ENCODE results near the gene SRPX2.
"Not testable (repeated sequence)": the region's sequence is repeated elsewhere in the genome, so short reads cannot be mapped to it uniquely, and the experiment has no call there.

SRPX2 gene

DNA sequence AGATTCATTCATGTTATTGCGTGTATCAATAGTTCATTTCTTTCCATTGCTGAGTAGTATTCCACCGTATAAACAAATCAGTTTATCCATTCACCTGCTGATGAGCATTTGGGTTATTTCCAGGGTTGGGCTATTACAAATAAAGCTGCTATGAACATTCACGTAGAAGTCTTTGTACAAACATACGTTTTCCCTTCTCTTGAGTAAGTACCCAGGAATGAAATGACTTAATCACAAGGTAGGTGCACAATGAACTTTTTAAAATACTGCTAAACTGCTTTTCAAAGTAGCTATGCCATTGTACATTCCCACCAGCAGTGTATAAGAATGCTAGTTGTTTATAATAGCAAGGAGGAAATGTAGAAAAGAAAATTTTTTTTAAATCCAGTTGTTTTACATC, 52.0 kb downstream of the SRPX2 start:
- in situ Hi-C loops (cut with HindIII; ENCODE audit: low sequenced_read_pairs): no loop called here

DNA sequence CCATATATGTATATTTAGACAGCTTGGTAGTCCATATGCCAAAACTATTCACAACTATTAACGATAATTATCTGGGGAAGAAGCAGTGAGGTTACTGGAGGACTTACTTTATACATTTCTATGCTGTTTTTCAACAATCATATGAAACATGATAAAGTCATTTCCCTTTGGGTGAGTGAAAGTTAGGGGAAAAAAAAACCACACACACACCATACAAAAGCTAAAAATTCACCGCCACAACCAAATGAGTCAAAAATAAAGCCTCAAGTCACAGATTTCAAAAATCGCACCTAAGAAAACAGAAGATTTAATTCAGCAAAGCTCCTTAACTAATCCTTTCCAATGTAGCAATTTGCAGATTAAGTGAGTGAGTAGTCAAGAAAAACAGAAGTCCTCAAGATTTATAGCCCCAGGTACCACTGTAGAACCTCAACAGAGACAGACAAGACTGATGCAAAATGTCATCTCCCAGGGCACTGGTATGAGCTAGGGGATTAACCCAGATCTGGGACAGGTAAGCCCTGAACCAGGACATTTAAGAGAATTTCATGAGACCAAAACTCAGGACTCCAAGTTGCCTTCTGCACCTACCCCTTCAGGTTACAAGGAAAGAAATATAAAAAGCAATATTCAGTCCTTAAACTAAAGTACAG, 52.8 kb downstream of the SRPX2 start:
- in situ Hi-C loops (cut with HindIII; ENCODE audit: low sequenced_read_pairs): no loop called here

DNA sequence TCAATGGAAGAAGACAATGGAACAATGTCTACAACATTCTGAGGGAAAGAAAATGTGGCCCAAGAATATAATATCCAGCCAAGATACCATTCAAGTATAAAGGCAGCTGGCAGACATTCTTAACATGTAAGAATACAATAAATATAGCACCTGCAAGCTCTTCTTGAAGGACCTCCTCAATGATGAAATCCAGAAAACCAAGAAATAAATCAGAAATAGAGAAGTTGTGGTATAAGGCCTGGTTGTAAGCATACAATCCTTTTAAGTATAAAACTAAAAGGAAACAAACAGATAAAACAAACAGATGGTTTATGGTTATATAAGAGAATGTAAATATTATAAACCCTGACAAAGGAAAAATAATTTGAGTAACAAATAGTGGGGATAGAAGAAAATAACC, 54.6 kb downstream of the SRPX2 start:
- in situ Hi-C loops (cut with HindIII; ENCODE audit: low sequenced_read_pairs): no loop called here

- in situ Hi-C loops (cut with HindIII; ENCODE audit: low sequenced_read_pairs): no loop called here
Measured at GRCh38 chrX:100700809-100701208, 56.8 kb downstream of the SRPX2 start.

GRCh38 chrX:100704581-100705203, 60.7 kb downstream of the SRPX2 start:
- in situ Hi-C loops (cut with HindIII; ENCODE audit: low sequenced_read_pairs): loop anchor here (5.0 kb wide), 2 partner anchors 32 to 67 kb away; partner anchors contain the start of gene TSPAN6

- in situ Hi-C loops (cut with HindIII; ENCODE audit: low sequenced_read_pairs): no loop called here
Measured at GRCh38 chrX:100710816-100711215, 66.8 kb downstream of the SRPX2 start.

- in situ Hi-C loops (cut with HindIII; ENCODE audit: low sequenced_read_pairs): no loop called here
Measured at GRCh38 chrX:100717363-100717762, 73.4 kb downstream of the SRPX2 start.

- in situ Hi-C loops (cut with HindIII; ENCODE audit: low sequenced_read_pairs): no loop called here
Measured at GRCh38 chrX:100719139-100719538, 75.1 kb downstream of the SRPX2 start.

DNA sequence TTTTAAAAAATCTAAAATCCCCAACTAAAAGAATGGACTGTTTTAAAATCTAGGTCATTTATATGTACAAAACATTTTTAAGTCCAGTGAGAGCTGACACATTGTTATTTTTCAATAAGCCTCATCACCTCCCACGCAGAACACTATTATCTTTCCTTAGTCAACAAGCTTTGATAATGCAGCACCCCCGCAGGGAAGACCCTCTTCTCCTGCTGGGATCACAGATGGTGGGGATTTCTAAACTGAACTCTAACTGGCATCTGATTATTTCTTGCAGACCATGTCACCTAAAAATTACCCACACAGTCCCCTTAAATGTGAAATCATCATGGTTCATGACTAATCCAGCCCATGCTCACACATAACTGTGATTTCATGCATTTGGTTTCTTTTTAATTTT, 76.3 kb downstream of the SRPX2 start:
- in situ Hi-C loops (cut with HindIII; ENCODE audit: low sequenced_read_pairs): no loop called here

GRCh38 chrX:100721328-100721727, 77.3 kb downstream of the SRPX2 start:
- in situ Hi-C loops (cut with HindIII; ENCODE audit: low sequenced_read_pairs): no loop called here

- in situ Hi-C loops (cut with HindIII; ENCODE audit: low sequenced_read_pairs): not testable (repeated sequence)
Measured at GRCh38 chrX:100724006-100724405, 80.0 kb downstream of the SRPX2 start.
